Panc1 (cell line): ENCODE data around the gene POLD3.

Source experiments
- POLR2AphosphoS5 ChIP-seq: IDR thresholded peaks from 2 replicates; pipeline ENCODE4 v1.6.1; 2012; ENCODE audit warnings: mild to moderate bottlenecking, low read depth, low read length, moderate library complexity
- REST ChIP-seq, 2 experiments: IDR thresholded peaks; 2 replicates each; pipeline ENCODE4 v1.6.1; 2011 to 2012; ENCODE audit warnings: low read depth in 2 of 2, control low read depth in 1 of 2, low read length in 1 of 2, mild to moderate bottlenecking in 1 of 2, moderate library complexity in 1 of 2; ENCODE audit not compliant: insufficient read depth in 1 of 2
- TCF7L2 ChIP-seq: IDR thresholded peaks from 2 replicates; pipeline ENCODE4 v1.6.1; 2011; ENCODE audit warnings: mild to moderate bottlenecking, low read depth, low read length, inconsistent platforms
- TF ChIP-seq, protein P1 (sequence below): fragments of 450-650 bp; IDR thresholded peaks from 2 replicates; pipeline ENCODE4 v1.5.1; 2017; ENCODE audit warnings: mild to moderate bottlenecking

DNA sequence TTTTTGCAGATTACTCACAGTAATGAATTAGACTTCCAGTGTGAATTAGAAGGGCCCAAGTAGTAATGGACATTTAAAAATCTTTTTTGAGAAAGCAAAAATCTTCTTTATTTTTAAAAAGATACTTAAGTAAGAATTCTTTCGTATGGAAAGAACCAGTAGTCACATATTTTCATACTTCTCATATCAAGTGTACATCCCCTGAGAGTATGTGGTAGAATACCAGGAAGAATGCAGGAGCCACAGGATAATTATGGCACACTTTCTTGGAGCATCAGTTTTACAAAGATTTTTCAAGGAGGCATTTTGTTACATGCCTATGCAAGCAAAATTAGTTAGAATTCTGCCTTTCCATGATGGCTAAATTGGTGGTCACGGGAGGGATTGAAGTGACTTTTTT is 28.1 kb downstream of the POLD3 start:
- TF ChIP-seq, protein P1, sequence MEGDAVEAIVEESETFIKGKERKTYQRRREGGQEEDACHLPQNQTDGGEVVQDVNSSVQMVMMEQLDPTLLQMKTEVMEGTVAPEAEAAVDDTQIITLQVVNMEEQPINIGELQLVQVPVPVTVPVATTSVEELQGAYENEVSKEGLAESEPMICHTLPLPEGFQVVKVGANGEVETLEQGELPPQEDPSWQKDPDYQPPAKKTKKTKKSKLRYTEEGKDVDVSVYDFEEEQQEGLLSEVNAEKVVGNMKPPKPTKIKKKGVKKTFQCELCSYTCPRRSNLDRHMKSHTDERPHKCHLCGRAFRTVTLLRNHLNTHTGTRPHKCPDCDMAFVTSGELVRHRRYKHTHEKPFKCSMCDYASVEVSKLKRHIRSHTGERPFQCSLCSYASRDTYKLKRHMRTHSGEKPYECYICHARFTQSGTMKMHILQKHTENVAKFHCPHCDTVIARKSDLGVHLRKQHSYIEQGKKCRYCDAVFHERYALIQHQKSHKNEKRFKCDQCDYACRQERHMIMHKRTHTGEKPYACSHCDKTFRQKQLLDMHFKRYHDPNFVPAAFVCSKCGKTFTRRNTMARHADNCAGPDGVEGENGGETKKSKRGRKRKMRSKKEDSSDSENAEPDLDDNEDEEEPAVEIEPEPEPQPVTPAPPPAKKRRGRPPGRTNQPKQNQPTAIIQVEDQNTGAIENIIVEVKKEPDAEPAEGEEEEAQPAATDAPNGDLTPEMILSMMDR = no peak
- TF ChIP-seq REST (IDR thresholded peaks at IDR 0.05; ENCODE audit: insufficient read depth in 1 of 2, low read depth in 2 of 2, low read length in 1 of 2) (no peak), POLR2AphosphoS5 (no peak), TCF7L2 (no peak)
